NCI-H2107 treated with DMSO at 0.1 percent for 48 hours (cell line): Measurements from ENCODE around the gene ALKAL2.
A peak's percentile ranks its signal among the peaks of the same experiment; 100 is the strongest.

ENCODE experiments used
- DNase-seq: peaks from one replicate; lab custom pipeline; 2025; ENCODE audit not compliant: unreplicated experiment; lab: John Stamatoyannopoulos, UW

ALKAL2 gene

DNA sequence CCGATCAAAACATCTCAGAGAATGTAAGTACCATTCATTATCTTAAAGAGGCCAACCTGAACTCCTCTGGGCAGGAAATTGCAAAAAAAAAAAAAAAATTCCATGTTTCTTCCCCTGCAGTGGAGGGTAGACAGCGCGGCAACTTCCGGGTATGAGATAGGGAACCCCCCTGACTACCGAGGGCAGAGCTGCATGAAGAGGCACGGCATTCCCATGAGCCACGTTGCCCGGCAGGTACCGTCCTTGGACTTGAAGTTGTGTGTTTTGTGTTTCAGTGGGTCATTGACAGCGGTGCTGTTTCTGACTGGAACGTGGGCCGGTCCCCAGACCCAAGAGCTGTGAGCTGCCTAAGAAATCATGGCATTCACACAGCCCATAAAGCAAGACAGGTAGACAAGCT, 16.0 kb downstream of the ALKAL2 start:
- DNase-seq: no peak

DNA sequence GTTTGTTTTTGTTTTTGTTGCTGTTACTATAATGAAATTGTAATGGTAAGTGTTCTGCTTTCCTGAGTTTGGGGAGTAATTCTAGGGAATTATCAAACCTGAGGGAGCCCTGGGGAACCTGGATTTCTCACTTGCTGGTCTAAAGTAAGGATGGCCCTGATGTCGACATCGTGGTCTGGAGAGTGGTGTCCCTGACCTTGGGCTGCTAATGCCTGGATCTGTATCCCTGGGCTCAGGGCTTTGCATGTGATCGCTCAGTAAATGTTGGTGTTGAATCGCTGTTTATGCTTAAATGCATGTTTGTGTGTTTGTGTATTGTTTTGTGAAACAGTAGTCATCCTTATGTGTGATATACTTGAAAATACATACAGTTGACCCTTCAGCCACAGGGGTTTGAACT, 17.0 kb downstream of the ALKAL2 start:
- no peak for DNase-seq

DNA sequence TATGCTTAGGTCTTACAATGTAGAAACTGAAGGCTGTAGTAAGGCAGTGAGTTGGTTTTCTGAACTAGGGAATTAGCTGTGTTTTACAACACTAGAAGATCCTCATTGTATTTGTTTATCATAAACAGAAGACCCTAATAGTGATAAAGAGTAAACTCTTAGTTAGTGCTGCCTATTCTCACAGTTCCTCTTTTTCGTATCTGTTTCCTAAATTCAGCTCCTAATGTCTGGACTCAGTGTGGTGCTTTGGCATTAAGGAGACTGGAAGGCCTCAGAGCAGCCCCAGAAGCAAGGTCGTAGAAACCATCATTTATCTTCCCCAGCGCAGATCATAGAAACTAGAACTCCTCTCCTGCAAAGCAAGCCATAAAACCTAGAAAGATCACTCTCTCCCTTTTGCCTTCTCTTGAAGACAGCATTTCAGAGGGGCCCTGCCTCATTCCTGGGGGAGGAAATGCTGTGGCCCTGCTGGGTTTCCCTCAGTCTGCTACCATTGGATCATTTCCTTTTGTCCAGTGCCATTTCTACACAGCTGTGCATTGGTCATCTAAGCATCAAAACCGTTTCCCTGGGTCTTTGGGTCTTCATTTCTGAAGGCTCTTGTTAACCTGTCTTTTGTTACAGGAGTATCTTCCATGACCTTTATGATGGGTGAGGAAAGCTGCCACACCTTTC, 18.4 kb downstream of the ALKAL2 start:
- DNase-seq: no peak

DNA sequence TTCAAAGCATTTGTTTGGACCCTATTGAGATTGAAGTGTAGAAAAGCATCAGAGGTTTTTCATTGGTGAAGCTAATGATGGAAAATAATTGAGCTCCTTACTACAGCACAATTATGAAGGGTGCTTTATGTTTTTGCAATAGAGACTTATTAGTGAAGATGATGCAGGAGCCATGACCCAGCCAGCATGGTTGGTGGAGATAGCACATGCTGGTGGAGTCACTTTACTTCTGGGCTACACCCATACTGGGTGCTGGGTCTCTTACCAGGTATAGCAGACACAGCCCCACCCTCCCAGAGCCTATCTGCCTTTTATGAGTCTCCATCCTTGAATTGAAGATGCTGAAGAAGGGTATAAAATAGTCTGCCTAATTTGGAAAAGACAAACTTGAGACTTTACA, 19.6 kb downstream of the ALKAL2 start:
- no peak for DNase-seq

DNA sequence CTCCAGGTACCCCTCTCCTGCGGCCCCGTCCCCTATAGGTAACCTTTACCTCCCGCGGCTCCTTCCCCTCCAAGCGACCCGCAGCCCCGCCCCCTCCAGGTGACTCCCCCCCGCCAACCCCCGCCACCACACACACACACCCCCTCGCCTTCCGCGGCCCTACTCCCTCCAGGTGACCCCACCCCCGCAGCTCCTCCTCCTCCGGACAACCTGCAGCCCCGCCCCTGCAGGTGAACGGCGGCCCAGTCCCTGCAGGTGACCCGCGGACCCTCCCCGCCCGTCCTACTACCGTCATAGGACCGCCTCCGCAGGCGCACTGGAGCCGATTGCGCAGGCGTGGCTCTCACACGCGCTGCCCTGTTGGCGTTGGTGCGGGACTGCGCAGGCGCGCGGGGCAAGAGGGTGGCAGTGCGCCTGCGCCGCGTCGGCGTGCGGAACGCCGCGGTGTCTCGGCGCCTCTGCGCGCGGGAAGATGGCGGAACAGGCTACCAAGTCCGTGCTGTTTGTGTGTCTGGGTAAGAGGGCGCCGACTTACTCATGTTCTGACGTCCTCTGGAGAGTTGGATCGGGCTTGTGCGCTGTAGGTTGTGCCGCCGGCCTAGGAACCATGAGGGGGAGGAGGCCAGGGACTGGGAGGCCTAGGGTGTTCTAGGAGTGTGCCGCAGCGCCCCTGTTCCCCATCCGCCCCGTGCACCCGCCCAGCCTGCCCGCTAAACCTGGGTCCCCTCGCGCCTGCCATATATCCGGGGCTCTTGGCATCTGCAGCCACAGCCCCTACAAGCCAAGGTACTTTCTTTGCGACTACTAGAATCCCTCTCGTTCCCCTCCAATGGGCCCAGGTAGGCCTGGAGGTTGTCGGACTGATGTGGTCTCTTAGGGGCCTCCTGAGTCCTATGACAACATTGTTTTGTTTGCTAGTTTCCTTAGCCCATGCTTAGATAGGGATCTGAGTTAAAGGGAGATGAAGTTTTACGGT, 23.1 kb downstream of the ALKAL2 start, which contains the start of gene ACP1:
Gene ACP1 (plus strand): TSS at position 455 of the 976 bp plus-strand sequence. CDS start 18 bp downstream, at position 473.
- DNase-seq: peak; percentile 85

DNA sequence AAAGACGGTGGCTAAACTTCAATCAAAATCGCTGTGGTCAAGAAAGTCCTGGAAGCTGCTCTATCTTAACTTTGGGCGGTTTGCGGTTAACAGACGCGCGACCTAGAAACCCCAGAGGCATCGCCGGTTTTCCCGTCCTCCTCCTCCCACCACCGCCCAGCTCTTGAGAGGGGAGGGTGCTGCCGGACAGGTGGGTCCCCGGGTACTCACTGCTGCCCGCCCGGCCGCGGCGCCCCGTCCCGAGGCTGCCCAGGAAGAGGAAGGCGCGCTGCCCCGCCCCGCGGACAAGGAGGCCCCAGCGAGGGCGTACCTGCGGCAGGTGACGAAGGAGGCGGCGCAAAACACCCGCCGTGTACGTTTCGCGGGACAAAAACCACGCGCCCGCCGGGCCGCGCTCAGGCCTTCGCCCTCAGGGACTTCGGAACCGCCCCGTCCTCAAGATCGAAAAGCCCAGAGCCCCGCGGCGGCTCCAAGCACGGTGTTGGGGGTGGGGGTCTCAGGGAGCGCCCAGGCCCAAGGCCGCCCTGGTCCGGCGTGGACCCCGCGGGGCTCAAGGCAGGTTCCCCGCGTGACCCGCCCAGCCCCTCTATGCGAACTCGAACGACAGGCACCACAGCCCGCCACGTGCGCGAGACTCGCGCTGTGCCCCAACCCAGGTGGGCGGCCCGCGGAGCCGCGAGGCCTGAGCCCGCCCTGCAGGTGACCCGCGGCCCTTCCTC, 24.0 kb downstream of the ALKAL2 start, which contains the start of gene SH3YL1:
Gene SH3YL1 (minus strand): TSS at position 259 of the 719 bp plus-strand sequence. CDS start 48 bp downstream, at position 211.
- DNase-seq: no peak

DNA sequence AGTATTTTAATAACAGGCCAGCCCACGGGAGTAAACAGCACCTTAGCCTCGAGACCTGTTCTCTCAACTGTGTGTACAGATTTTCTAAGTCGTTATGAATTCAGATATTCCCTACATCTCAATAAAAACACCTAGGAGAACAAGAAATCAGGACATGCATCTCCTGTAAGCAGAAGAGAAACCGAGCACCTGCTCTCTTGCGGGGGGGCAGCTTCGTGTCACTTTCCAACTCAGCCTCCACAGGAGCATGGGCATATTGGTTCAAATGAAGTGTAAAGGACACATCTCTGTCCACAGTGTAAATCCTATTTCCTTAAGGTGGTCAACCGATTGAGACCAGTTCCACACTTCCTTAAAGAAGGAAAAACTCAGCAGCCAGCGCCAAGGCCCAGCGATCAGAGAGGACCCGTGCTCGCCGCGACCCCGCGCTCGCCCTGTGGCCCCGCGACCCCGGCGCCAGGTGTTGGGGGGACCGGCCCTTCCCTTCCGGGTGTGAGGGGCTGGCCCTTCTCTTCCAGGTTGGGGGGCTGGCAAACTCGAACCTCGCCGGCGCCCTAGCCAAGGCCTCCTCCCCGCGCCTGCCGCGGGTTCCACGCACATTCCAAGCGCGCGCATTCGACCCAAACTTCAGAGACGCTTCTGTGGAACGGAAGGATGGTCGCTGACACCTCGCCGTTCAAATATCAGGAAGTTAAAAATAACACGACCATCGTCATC, 24.7 kb downstream of the ALKAL2 start:
- DNase-seq: no peak

DNA sequence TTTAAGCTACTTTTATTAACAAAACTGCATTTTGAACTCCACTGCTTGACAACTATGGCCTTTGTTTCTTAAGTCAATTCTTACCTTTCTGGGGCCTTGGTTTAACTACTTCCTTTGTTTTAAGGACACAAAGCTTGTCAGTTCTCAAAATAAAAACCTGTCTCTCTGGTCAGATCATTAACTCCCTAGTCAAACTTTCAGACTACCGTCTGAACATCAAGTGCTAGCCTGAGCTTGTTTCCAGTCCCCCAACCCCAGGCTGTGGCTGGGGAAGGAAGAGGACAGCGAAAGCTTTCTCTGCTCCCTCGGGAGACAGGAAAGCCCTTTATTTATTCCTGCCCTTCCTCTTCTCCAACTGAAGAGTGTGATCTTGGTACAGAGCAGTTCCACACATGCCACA, 25.8 kb downstream of the ALKAL2 start:
- DNase-seq: no peak

DNA sequence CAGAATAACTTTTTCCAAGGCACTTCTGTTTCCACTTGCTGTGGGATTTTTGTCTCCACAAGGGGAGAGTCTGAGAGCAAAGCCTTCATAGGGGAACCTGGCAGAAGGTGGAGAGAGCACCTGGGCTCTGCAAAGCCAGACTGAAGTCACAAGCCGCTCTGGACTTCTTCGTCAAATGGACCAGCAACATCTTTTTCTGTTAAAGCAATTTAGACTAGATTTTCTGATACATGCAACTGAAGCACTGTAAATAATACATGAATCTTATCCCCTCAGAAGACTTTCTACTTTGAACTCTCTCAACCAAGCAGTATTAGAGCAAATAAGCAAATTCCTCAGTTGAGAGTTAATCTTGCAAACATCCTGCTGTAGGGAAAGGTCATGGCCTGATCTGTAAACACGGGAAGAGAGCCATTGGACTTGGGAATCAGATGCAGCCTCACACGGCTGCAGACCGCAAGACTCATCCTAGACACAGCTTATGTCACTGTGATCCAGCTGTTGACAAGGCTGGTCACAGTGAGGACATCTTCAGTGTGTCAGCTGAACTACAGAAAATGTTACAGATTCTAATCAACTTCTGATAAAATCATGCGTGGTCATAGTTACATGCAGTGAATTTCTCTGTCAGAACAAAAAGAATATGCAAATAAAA, 27.3 kb downstream of the ALKAL2 start:
- no peak for DNase-seq

DNA sequence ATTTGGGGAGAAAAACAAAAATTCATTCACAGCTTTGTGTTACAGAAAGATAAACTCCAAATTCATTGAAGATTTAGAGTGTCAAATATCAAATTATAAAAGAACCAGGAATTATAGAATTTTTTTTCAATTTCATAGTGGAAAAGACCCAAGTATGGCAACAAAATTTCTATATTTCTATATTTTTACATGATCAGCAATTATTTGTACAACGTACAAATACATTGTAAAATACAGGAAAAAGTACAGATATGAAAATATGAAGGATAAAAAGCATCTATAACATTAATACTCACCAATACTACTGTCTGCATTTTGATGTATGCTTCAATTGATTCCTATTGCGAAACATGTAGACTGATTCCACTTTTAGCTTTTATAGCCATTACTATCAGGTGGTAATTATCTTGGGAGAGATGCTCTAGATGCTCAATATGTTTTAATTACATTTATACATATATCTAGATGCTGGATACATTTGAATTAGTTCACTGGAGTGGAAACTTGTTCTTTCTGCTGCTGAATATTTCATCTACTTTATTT, 28.0 kb downstream of the ALKAL2 start:
- DNase-seq: no peak

DNA sequence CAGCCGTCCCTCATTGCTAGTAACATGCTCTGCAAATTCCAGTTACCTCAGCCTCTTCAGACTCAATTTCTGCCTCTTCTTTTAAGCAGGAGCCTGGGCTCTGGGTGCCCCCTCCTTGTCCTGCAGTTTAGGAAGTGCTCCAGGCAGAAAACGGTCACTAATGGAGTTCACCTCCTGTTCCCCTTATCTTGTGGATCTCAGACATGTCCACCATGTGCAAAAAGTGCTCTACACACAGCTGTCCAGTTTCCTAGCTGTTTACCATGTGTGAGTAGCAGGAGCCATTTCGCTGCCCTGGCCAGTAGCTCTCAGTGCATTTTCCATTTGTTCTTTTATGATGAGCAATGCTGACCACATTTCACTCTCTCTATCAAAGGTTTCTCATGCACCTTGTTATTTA, 29.0 kb downstream of the ALKAL2 start:
- DNase-seq: no peak

DNA sequence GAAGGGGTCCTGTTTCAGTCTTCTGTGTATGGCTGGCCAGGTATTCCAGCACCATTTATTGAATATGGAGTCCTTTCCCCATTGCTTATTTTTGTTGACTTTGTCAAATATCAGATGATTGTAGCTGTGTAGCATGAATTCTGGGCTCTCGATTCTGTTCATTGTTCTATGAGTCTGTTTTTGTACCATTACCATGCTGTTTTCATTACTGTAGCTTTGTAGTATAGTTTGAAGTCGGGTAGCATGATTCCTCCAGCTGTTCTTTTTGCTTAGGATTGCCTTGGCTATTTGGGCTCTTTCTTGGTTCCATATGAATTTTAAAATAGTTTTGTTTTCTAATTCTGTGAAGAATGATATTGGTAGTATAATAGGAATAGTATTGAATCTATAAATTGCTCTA, 30.0 kb downstream of the ALKAL2 start:
- no peak for DNase-seq

DNA sequence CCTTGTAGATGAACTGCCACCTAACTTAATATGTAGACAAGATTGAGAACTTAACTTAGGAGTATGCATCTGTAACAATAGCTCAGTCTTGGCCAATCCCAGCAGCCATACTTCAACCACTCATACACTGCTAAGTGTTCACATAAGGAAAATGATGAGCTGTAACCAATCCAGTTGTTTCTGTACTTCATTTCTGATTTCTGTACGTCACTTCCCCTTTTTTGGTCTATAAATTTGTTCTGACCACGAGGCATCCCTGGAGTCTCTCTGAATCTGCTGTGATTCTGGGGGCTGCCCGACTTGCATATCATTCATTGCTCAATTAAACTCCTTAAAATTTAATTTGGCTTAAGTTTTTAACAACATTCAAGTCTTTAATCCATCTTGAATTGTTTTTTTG, 30.5 kb downstream of the ALKAL2 start:
- DNase-seq: no peak

DNA sequence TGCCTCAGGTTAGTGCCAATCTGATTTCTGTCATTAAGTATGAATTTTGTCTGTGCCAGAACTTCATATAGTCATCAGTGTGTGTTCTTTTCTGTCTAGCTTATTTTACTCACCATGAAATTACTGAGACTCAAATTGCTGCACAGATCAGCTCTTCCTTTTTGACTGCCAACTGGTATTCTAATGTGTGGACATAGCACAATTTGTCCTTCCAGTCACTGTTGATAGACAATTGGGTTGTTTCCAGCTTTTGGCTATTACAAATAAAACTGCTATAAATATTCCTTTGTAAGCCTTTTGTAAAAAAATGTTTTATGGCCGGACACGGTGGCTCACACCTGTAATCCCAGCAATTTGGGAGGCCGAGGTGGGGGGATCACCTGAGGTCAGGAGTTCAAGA, 31.8 kb downstream of the ALKAL2 start:
- DNase-seq: no peak

DNA sequence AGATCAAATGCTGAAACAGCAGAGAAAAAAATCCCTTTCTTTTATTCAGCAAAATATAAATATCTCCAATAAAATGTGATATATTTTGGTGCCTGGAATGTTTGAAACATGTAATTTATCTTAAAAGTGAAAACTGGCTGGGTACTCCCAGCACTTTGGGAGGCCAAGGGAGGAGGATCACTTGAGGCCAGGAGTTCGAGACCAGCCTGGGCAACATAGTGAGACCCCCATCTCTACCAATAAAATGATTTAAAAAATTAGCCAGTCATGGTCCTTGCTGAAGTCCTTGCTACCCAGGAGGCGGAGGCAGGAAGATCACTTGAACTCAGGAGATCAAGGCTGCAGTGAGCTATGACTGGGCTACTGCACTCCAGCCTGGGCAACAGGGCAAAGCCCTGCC, 32.7 kb downstream of the ALKAL2 start:
- no peak for DNase-seq

DNA sequence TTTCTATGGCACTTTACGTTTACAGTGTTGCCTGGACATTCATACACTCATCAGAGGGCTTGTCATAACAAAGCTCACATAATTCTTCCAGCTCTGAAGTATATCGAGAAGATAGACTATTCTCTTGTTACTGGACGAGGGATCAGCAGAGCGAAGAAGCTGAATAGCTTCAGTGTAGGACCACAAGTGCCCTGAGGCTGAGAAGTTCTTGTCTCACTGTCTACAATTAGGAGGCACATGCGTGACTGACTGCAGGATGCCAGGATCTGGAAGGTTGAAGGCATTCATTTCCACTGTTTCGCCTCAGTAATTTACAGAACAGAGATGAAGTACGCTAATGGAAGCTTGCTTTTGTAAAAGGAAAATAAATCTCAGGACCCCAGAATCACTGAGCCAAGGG, 33.6 kb downstream of the ALKAL2 start:
- DNase-seq: no peak

DNA sequence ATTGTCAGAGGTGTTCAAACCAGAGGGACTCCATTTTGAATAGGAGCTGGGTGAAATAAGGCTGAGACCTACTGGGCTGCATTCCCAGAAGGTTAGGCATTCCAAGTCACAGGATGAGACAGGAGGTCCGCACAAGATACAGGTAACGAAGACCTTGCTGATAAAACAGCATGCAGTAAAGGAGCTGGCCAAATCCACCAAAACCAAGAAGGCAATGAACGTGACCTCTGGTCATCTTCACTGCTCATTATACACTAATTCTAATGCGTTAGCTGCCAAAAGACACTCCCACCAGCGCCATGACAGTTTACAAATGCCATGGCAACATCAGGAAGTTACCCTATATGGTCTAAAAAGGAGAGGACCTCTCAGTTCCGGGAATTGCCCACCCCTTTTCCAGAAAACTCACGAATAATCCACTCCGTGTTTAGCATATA, 34.7 kb downstream of the ALKAL2 start:
- DNase-seq: no peak

DNA sequence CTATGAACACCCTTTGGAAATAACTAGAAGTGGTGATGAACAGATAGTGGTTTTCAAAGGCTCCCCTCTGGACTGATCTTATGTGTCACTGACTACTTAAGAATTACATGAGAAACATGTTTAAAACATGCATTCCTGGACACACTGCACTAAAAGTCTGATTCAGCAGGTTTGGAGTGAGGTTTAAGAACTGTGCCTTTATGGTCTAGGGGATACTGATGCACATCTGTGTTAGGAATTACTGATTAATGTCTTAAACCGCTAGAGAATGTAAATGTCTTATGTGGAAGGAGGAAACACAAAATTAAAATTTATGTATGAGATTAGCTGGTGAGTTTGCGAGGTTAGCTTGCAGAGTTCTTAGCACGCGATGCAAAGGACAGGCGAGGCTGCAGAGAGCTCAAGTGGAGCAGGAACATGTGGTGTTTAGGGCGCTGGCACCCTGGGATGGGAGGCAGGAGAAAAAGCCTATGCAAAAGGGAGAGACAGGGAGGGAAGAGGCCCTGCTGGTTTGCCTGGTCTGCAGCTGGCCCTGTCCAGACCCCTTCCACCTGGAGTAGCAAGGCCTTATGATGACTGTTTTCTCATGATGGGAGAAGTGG, 35.8 kb downstream of the ALKAL2 start:
- no peak for DNase-seq

DNA sequence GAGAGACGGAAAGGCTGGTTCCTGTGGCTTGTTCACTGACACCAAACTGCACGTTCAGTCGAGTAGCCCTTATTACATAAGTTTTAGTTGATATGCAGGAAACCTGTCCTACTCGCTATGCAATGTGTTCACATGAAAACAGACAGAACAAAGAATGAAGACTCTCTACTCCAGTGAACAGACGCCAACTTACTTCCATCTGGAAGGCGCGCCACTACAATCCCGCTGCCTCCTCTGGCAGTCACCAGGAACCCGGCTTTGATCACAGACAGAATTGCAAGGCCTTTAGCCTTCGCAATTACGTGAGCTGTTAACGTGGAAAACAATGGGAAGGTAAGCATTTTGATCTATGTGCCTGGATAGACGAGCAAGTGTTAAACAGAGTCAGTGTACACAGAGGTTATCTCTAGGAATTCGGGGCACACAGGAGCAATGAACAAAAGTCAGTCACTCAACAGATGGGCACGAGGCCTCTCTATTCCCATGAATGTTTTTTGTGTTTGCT, 38.3 kb downstream of the ALKAL2 start:
- DNase-seq: no peak
